HG03558 (cell line): ENCODE data around the gene NAT16.

ENCODE experiments used
- ATAC-seq: cut with Tn5 transposase; IDR thresholded peaks from one replicate; pipeline ENCODE4 v1.9.1; 2021; ENCODE audit warnings: moderate number of reproducible peaks; ENCODE audit not compliant: unreplicated experiment; ENCODE audit errors: extremely low read depth

The NAT16 gene

GRCh38 chr7:101180130-101180755 is at the start of gene NAT16:
Gene NAT16 (minus strand): TSS chr7:101180293. CDS start chr7:101174807, 5,486 bp downstream.
- ATAC-seq = no peak

- no peak for ATAC-seq
Measured at GRCh38 chr7:101226721-101227120, 46.6 kb upstream of the NAT16 start.

- no peak for ATAC-seq
Measured at GRCh38 chr7:101225650-101226049, 45.6 kb upstream of the NAT16 start.

GRCh38 chr7:101223528-101223927 is 43.4 kb upstream of the NAT16 start:
- ATAC-seq = no peak

- ATAC-seq = no peak
Measured at GRCh38 chr7:101222275-101222830, 42.3 kb upstream of the NAT16 start.

GRCh38 chr7:101220295-101220694 is 40.2 kb upstream of the NAT16 start:
- no peak for ATAC-seq

GRCh38 chr7:101218236-101219125 is 38.4 kb upstream of the NAT16 start:
- no peak for ATAC-seq

- peak; percentile 59 for ATAC-seq
Measured at GRCh38 chr7:101217388-101218235, 37.5 kb upstream of the NAT16 start, which contains the start of the genes PLOD3 and ZNHIT1. Gene PLOD3 (minus strand): TSS chr7:101217581. CDS start chr7:101217274, 307 bp downstream. Gene ZNHIT1 (plus strand): TSS chr7:101218165. CDS start chr7:101218196, 31 bp downstream.

- peak; percentile 6 for ATAC-seq
Measured at GRCh38 chr7:101216860-101217387, 36.8 kb upstream of the NAT16 start.

- no peak for ATAC-seq
Measured at GRCh38 chr7:101216001-101216859, 36.1 kb upstream of the NAT16 start.

GRCh38 chr7:101212014-101212413 is 31.9 kb upstream of the NAT16 start:
- no peak for ATAC-seq

- ATAC-seq = no peak
Measured at GRCh38 chr7:101211501-101211900, 31.4 kb upstream of the NAT16 start.

GRCh38 chr7:101210143-101210542 is 30.1 kb upstream of the NAT16 start:
- no peak for ATAC-seq

GRCh38 chr7:101208794-101209193 is 28.7 kb upstream of the NAT16 start:
- ATAC-seq = no peak

GRCh38 chr7:101207459-101207858 is 27.4 kb upstream of the NAT16 start:
- ATAC-seq = no peak

- no peak for ATAC-seq
Measured at GRCh38 chr7:101206665-101207042, 26.6 kb upstream of the NAT16 start.

- no peak for ATAC-seq
Measured at GRCh38 chr7:101205901-101206664, 26.0 kb upstream of the NAT16 start.
